HL-60 (cell line): ENCODE measurements around the gene IL1RAPL1.

Experiments
- DNase-seq, 2 experiments: peaks; one replicate each; pipeline ENCODE4 v3.0.0-alpha.2; 2010 to 2020; ENCODE audit warnings: low read depth in 1 of 2, low spot score in 1 of 2
- H3K27ac ChIP-seq: fragments of 250-450 bp; sonication (Bioruptor Pico); replicated peaks from 2 replicates; pipeline ENCODE4 v1.5.1; 2020; ENCODE audit warnings: mild to moderate bottlenecking, moderate library complexity
- H3K27me3 ChIP-seq: fragments of 250-450 bp; sonication (Bioruptor Pico); 2 replicates; pipeline ENCODE4 v1.5.1; 2021; ENCODE audit warnings: mild to moderate bottlenecking, moderate library complexity; ENCODE audit not compliant: insufficient read depth, poor library complexity, severe bottlenecking
- H3K4me3 ChIP-seq: replicated peaks from 2 replicates; pipeline ENCODE4 v1.5.1; 2011; ENCODE audit warnings: mild to moderate bottlenecking, control low read depth, low read length; ENCODE audit not compliant: insufficient read depth
- GABPA ChIP-seq: IDR thresholded peaks from 2 replicates; pipeline ENCODE4 v1.6.1; 2012; ENCODE audit warnings: low read depth
- POLR2AphosphoS5 ChIP-seq: IDR thresholded peaks from 2 replicates; pipeline ENCODE4 v1.6.1; 2012; ENCODE audit warnings: low read depth
- REST ChIP-seq: IDR thresholded peaks from 2 replicates; pipeline ENCODE4 v1.6.1; 2012; ENCODE audit warnings: low read depth; ENCODE audit not compliant: insufficient replicate concordance
- SPI1 ChIP-seq: IDR thresholded peaks from 2 replicates; pipeline ENCODE4 v1.6.1; 2012; ENCODE audit warnings: low read depth, mild to moderate bottlenecking, borderline replicate concordance
- TF ChIP-seq, protein P1 (sequence below): IDR thresholded peaks from one replicate; pipeline ENCODE4 v1.5.1; 2011; ENCODE audit warnings: low read length, control low read depth, inconsistent platforms; ENCODE audit not compliant: insufficient read depth

The IL1RAPL1 gene

DNA sequence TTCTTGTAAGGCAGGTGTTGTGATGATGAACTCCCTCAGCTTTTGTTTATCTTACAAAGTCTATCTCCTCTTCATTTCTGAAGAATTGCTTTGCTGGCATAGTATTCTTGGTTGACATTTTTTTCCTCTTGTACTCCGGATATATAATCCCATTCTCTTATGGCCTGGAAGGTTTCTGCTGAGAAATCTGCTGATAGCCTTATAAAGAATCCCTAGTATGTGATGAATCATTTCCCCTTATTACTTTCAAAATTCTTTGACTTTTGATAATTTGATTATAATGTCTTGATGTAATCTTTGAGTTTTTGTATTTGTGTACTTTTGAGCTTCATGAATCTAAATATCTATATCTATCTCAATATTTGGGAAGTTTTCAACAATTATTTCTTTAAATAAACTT, 972.8 kb downstream of the IL1RAPL1 start:
- DNase-seq: no peak
- no peak overlapping the region for H3K27ac ChIP-seq
- H3K27me3 ChIP-seq: no peaks in the 10 kb centered on the region
- TF ChIP-seq REST (no peak), POLR2AphosphoS5 (no peak), SPI1 (no peak), GABPA (no peak)
- H3K4me3 ChIP-seq: no peak overlapping the region

GRCh38 chrX:29561417-29561816, 974.2 kb downstream of the IL1RAPL1 start:
- DNase-seq: no peak
- Histone ChIP-seq H3K27ac (no peak overlapping the region), H3K4me3 (no peak overlapping the region), H3K27me3 (no peaks in the 10 kb centered on the region)
- TF ChIP-seq SPI1 (no peak), GABPA (no peak), POLR2AphosphoS5 (no peak), REST (no peak)
- TF ChIP-seq, protein P1, sequence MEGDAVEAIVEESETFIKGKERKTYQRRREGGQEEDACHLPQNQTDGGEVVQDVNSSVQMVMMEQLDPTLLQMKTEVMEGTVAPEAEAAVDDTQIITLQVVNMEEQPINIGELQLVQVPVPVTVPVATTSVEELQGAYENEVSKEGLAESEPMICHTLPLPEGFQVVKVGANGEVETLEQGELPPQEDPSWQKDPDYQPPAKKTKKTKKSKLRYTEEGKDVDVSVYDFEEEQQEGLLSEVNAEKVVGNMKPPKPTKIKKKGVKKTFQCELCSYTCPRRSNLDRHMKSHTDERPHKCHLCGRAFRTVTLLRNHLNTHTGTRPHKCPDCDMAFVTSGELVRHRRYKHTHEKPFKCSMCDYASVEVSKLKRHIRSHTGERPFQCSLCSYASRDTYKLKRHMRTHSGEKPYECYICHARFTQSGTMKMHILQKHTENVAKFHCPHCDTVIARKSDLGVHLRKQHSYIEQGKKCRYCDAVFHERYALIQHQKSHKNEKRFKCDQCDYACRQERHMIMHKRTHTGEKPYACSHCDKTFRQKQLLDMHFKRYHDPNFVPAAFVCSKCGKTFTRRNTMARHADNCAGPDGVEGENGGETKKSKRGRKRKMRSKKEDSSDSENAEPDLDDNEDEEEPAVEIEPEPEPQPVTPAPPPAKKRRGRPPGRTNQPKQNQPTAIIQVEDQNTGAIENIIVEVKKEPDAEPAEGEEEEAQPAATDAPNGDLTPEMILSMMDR: no peak

- DNase-seq: no peak
- no peak for TF ChIP-seq POLR2AphosphoS5
- TF ChIP-seq, protein P1: no peak
- TF ChIP-seq GABPA: no peak
- TF ChIP-seq SPI1: no peak
- TF ChIP-seq REST: no peak
- Histone ChIP-seq H3K27me3 (no peaks in the 10 kb centered on the region), H3K27ac (no peak overlapping the region), H3K4me3 (no peak overlapping the region)
Measured at GRCh38 chrX:29580560-29580959, 993.3 kb downstream of the IL1RAPL1 start.
